ENCODE results near the gene HSD11B1.

HSD11B1 gene

GRCh38 chr1:209772126-209772525 is 67.5 kb downstream of the HSD11B1 start:
- POLR2A ChIA-PET (ENCODE audit: low non-redundant PET), result no interaction called here
- H3K27ac ChIP-seq, result no peak overlapping the region
- TF ChIP-seq CTCF (conservative IDR thresholded peaks at IDR 0.05; ENCODE audit: low read depth), result no peak
- DNase-seq (ENCODE audit: low spot score), result no peak
- CTCF ChIA-PET, result no interaction called here

GRCh38 chr1:209774592-209774991 is 69.9 kb downstream of the HSD11B1 start:
- H3K27ac ChIP-seq, result no peak overlapping the region
- no peak for TF ChIP-seq CTCF (conservative IDR thresholded peaks at IDR 0.05; ENCODE audit: low read depth)
- CTCF ChIA-PET, result no interaction called here
- DNase-seq (ENCODE audit: low spot score), result no peak
- POLR2A ChIA-PET (ENCODE audit: low non-redundant PET), result no interaction called here

DNA sequence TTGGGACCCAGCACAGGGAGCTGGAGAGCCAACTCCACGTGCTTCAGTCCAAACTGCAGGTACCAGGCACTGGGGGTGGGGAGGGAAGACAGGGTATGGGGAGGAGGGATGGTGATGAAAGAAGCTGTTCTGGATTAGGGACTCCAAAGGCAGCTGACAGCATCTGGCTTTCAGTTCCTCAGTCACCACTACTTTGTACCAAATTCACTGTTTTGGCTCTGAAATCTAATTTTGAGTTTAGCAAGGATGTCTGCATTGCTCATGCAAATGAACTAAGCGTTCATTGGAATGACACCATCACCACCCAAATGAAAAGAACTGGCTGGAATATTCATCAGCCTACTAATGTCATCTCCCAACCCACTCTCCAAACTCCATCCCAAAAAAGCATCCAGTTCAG is 71.0 kb downstream of the HSD11B1 start:
- no peak for DNase-seq (ENCODE audit: low spot score)
- POLR2A ChIA-PET (ENCODE audit: low non-redundant PET), result no interaction called here
- TF ChIP-seq CTCF (conservative IDR thresholded peaks at IDR 0.05; ENCODE audit: low read depth), result no peak
- no peak overlapping the region for H3K27ac ChIP-seq
- CTCF ChIA-PET, result no interaction called here

DNA sequence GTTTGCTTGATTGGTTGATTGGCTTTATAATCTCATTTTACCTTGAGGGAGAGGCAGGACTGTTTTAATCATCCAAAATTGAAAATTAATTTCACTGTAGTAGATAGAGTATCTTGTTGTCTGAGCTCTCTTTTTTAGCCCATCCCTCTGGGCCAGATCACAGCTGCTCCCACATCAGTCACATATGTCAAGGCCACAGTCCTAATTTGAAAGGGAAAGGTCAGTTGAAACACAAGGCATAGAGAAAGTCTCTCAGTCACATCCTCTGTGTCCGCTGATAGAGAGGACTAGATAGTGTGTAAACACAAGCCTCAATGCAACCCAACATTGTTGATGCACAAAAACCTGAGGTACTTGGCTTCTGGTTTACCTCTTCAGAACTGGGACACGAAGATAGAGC is 72.9 kb downstream of the HSD11B1 start:
- TF ChIP-seq CTCF (conservative IDR thresholded peaks at IDR 0.05; ENCODE audit: low read depth), result no peak
- DNase-seq (ENCODE audit: low spot score), result no peak
- no peak overlapping the region for H3K27ac ChIP-seq
- POLR2A ChIA-PET (ENCODE audit: low non-redundant PET), result no interaction called here
- CTCF ChIA-PET, result interaction anchor here (0.5 to 0.7 kb wide), 2 partner anchors 240 to 591 kb away, joined by 3 to 4 read pairs; no protein-coding TSS in a partner anchor

DNA sequence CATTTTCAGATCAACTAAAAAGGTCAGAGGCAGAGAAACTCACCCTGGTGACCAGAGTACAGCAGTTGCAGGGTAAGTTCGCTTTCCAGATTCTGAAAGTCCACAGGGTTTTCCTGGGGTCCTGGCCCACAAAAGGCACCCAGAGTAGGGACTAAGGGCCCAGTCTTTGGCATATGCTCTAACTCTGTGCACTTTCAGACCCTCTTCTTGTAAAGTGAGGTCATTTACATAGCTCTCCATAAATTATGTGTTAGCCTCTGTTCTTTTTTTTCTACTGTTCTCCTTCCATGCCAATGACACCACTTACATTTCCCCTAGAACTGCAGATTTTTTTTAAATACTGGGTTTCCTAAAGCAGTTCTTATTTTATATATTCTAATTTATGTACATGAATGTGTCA is 73.5 kb downstream of the HSD11B1 start:
- DNase-seq (ENCODE audit: low spot score), result no peak
- POLR2A ChIA-PET (ENCODE audit: low non-redundant PET), result no interaction called here
- CTCF ChIA-PET, result interaction anchor here (0.5 kb wide), 1 partner anchor 53 kb away, joined by 3 read pairs; no protein-coding TSS in a partner anchor
- TF ChIP-seq CTCF (conservative IDR thresholded peaks at IDR 0.05; ENCODE audit: low read depth), result no peak
- no peak overlapping the region for H3K27ac ChIP-seq

GRCh38 chr1:209780268-209780667 is 75.6 kb downstream of the HSD11B1 start:
- ChIA-PET CTCF (interaction anchor here (0.6 kb wide), 1 partner anchor 178 kb away, joined by 3 read pairs; no protein-coding TSS in a partner anchor), POLR2A (ENCODE audit: low non-redundant PET) (no interaction called here)
- no peak for DNase-seq (ENCODE audit: low spot score)
- TF ChIP-seq CTCF (conservative IDR thresholded peaks at IDR 0.05; ENCODE audit: low read depth), result no peak
- no peak overlapping the region for H3K27ac ChIP-seq

GRCh38 chr1:209783386-209783785 is 78.7 kb downstream of the HSD11B1 start:
- ChIA-PET CTCF (interaction anchor here (1.1 kb wide), 1 partner anchor 35 kb away, joined by 3 read pairs; no protein-coding TSS in a partner anchor), POLR2A (ENCODE audit: low non-redundant PET) (no interaction called here)
- no peak for DNase-seq (ENCODE audit: low spot score)
- no peak overlapping the region for H3K27ac ChIP-seq
- TF ChIP-seq CTCF (conservative IDR thresholded peaks at IDR 0.05; ENCODE audit: low read depth), result no peak
